ENCODE data around the gene PCNX1. TPM values are rescaled to one million over a fixed set of nuclear protein-coding genes. Genes with fewer than 3 reads are reported as not detected.

Gene PCNX1
- total and polyA plus RNA-seq, 4 donors = 5.7 to 41.2 (median 18.2) TPM

- Histone ChIP-seq H3K27me3 (ENCODE audit: control insufficient read depth in 4 of 4, insufficient read depth in 4 of 4, low read length in 3 of 4) (no peaks in the 10 kb centered on the region), H3K36me3 (ENCODE audit: control insufficient read depth in 4 of 4, insufficient read depth in 3 of 4, low read depth in 1 of 4, low read length in 3 of 4) (no peaks in the 10 kb centered on the region), H3K27ac (ENCODE audit: low read depth in 1 of 2, low read length in 2 of 2) (no peak overlapping the region), H3K9ac (ENCODE audit: low read depth in 1 of 2, low read length in 2 of 2) (no peak overlapping the region), H3K4me3 (ENCODE audit: low read depth in 1 of 3, low read length in 3 of 3) (no peak overlapping the region), H3K4me1 (ENCODE audit: control insufficient read depth in 4 of 4, insufficient read depth in 4 of 4, low read length in 3 of 4) (peaks cover 6 to 30% (median 16%) of the 10 kb centered on the region in 4 donors), H3K9me3 (ENCODE audit: control insufficient read depth in 4 of 4, low read length in 3 of 4) (no peaks in the 10 kb centered on the region)
- DNase-seq (ENCODE audit: low spot score) = no peak
- WGBS = 82% methylated on average over 4 of the region's 4 CpGs
- no peak for TF ChIP-seq EGR1 (IDR thresholded peaks at IDR 0.05; ENCODE audit: low read depth in 2 of 2)
- no peak for TF ChIP-seq HNF4A (conservative IDR thresholded peaks at IDR 0.05)
- TF ChIP-seq ZBTB33 (IDR thresholded peaks at IDR 0.05) = no peak
- TF ChIP-seq JUND (IDR thresholded peaks at IDR 0.05) = no peak
- TF ChIP-seq YY1 (IDR thresholded peaks at IDR 0.05) = no peak
- TF ChIP-seq FOXA2 (IDR thresholded peaks at IDR 0.05) = no peak
- no peak for TF ChIP-seq FOXA1 (IDR thresholded peaks at IDR 0.05)
- no peak for TF ChIP-seq RAD21 (IDR thresholded peaks at IDR 0.05)
- no peak for TF ChIP-seq RXRA (IDR thresholded peaks at IDR 0.05)
- TF ChIP-seq NR2F2 (IDR thresholded peaks at IDR 0.05) = no peak
- no peak for TF ChIP-seq SP1 (IDR thresholded peaks at IDR 0.05)
Measured at GRCh38 chr14:70916799-70917198, 9.5 kb downstream of the PCNX1 start.

GRCh38 chr14:70917633-70918032 is 10.4 kb downstream of the PCNX1 start:
- Histone ChIP-seq H3K27me3 (ENCODE audit: control insufficient read depth in 4 of 4, insufficient read depth in 4 of 4, low read length in 3 of 4) (no peaks in the 10 kb centered on the region), H3K36me3 (ENCODE audit: control insufficient read depth in 4 of 4, insufficient read depth in 3 of 4, low read depth in 1 of 4, low read length in 3 of 4) (no peaks in the 10 kb centered on the region), H3K9ac (ENCODE audit: low read depth in 1 of 2, low read length in 2 of 2) (no peak overlapping the region), H3K9me3 (ENCODE audit: control insufficient read depth in 4 of 4, low read length in 3 of 4) (no peaks in the 10 kb centered on the region), H3K4me1 (ENCODE audit: control insufficient read depth in 4 of 4, insufficient read depth in 4 of 4, low read length in 3 of 4) (peaks cover 4 to 24% (median 10%) of the 10 kb centered on the region in 4 donors), H3K27ac (ENCODE audit: low read depth in 1 of 2, low read length in 2 of 2) (no peak overlapping the region), H3K4me3 (ENCODE audit: low read depth in 1 of 3, low read length in 3 of 3) (no peak overlapping the region)
- DNase-seq (ENCODE audit: low spot score) = no peak
- TF ChIP-seq JUND (IDR thresholded peaks at IDR 0.05) = no peak
- no peak for TF ChIP-seq ZBTB33 (IDR thresholded peaks at IDR 0.05)
- no peak for TF ChIP-seq GABPA (IDR thresholded peaks at IDR 0.05 in 1 of 2, conservative IDR thresholded peaks at IDR 0.05 in 1 of 2)
- TF ChIP-seq HNF4A (conservative IDR thresholded peaks at IDR 0.05) = no peak
- TF ChIP-seq REST (IDR thresholded peaks at IDR 0.05) = no peak
- no peak for TF ChIP-seq YY1 (IDR thresholded peaks at IDR 0.05)
- no peak for TF ChIP-seq CTCF (IDR thresholded peaks at IDR 0.05; ENCODE audit: low read depth, low read length, missing input control)
- no peak for TF ChIP-seq RAD21 (IDR thresholded peaks at IDR 0.05)
- no peak for TF ChIP-seq SP1 (IDR thresholded peaks at IDR 0.05)
- TF ChIP-seq NR2F2 (IDR thresholded peaks at IDR 0.05) = no peak
- no peak for TF ChIP-seq EGR1 (IDR thresholded peaks at IDR 0.05; ENCODE audit: low read depth in 2 of 2)
- TF ChIP-seq ATF3 (IDR thresholded peaks at IDR 0.05) = no peak
- TF ChIP-seq FOXA1 (IDR thresholded peaks at IDR 0.05) = no peak
- no peak for TF ChIP-seq MAX (IDR thresholded peaks at IDR 0.05)
- TF ChIP-seq HNF4G (IDR thresholded peaks at IDR 0.05) = no peak
- TF ChIP-seq FOXA2 (IDR thresholded peaks at IDR 0.05) = no peak
- no peak for TF ChIP-seq TAF1 (conservative IDR thresholded peaks at IDR 0.05)
- no peak for TF ChIP-seq RXRA (IDR thresholded peaks at IDR 0.05)
- WGBS = 81% methylated on average over 1 of the region's 1 CpG

All from liver (tissue), 9 donors.